OCI-LY7 (cell line): ENCODE data around the gene SPAST. TPM values are rescaled to one million over a fixed set of nuclear protein-coding genes. Genes with fewer than 3 reads are reported as not detected.

Experiments
- BruUV-seq: library from RNA; stranded (reverse); fragments of 400-500 nt; replicated peaks from 2 replicates; lab custom pipeline; 2021; lab: Mats Ljungman, UMichigan
- CTCF ChIA-PET: fragments of 300-600 bp; sonication (Branson Sonifier 250); formaldehyde crosslinking; loops from one replicate; lab custom pipeline; 2022; ENCODE audit warnings: antibody characterized with exemption; ENCODE audit not compliant: unreplicated experiment; lab: Charles Lee
- POLR2A ChIA-PET: fragments of 300-600 bp; sonication (Branson Sonifier 250); formaldehyde crosslinking; loops from one replicate; lab custom pipeline; 2022; ENCODE audit warnings: antibody characterized with exemption; lab: Charles Lee
- DNase-seq: peaks from one replicate; pipeline ENCODE4 v3.0.0-alpha.2; 2015; ENCODE audit warnings: low spot score
- H2AFZ ChIP-seq: fragments of 200-600 bp; sonication (generic), shearing (Covaris generic); 2 replicates; pipeline ENCODE4 v1.6.1; 2014; ENCODE audit warnings: mild to moderate bottlenecking, antibody characterized with exemption, low read length, moderate library complexity
- H3K27ac ChIP-seq: fragments of 200-600 bp; sonication (generic); 2 replicates; pipeline ENCODE4 v1.5.1; 2014; ENCODE audit warnings: mixed run types, low read depth, mild to moderate bottlenecking, moderate library complexity, low read length, inconsistent platforms; ENCODE audit not compliant: poor library complexity, severe bottlenecking
- H3K36me3 ChIP-seq: fragments of 200-600 bp; sonication (generic); 2 replicates; pipeline ENCODE4 v1.6.1; 2014; ENCODE audit warnings: mild to moderate bottlenecking, antibody characterized with exemption, low read length, moderate library complexity, mixed read lengths; ENCODE audit not compliant: insufficient read depth
- H3K4me1 ChIP-seq: fragments of 200-600 bp; sonication (generic); 2 replicates; pipeline ENCODE4 v1.5.1; 2014; ENCODE audit warnings: mild to moderate bottlenecking, low read length; ENCODE audit not compliant: insufficient read depth, poor library complexity, severe bottlenecking
- H3K4me2 ChIP-seq: fragments of 200-600 bp; sonication (generic); 2 replicates; pipeline ENCODE4 v1.6.1; 2014; ENCODE audit warnings: mild to moderate bottlenecking, low read length
- H3K4me3 ChIP-seq: fragments of 200-600 bp; sonication (generic); 2 replicates; pipeline ENCODE4 v1.5.1; 2014; ENCODE audit warnings: mild to moderate bottlenecking, low read depth, low read length; ENCODE audit not compliant: poor library complexity, severe bottlenecking
- H3K79me2 ChIP-seq: fragments of 200-600 bp; sonication (generic); 2 replicates; pipeline ENCODE4 v1.6.1; 2016; ENCODE audit warnings: low read depth, mild to moderate bottlenecking, low read length, moderate library complexity, mixed read lengths; ENCODE audit not compliant: insufficient read depth
- H3K9me2 ChIP-seq: fragments of 200-600 bp; sonication (generic); 2 replicates; pipeline ENCODE4 v1.6.1; 2016; ENCODE audit warnings: mild to moderate bottlenecking, low read length, mixed read lengths; ENCODE audit not compliant: insufficient read depth
- H3K9me3 ChIP-seq: fragments of 200-600 bp; sonication (generic); 2 replicates; pipeline ENCODE4 v1.6.1; 2014; ENCODE audit warnings: mild to moderate bottlenecking, mixed run types, low read length, mixed read lengths
- H4K20me1 ChIP-seq: fragments of 200-600 bp; sonication (generic); 2 replicates; pipeline ENCODE4 v1.6.1; 2014; ENCODE audit warnings: mild to moderate bottlenecking, antibody characterized with exemption, low read length, moderate library complexity, mixed read lengths; ENCODE audit not compliant: insufficient read depth
- EZH2phosphoT487 ChIP-seq: fragments of 200-600 bp; sonication (generic); IDR thresholded peaks from 2 replicates; pipeline ENCODE4 v1.6.1; 2018; ENCODE audit warnings: low read depth, borderline replicate concordance, mild to moderate bottlenecking, mixed run types, antibody characterized with exemption, low read length, moderate library complexity, mixed read lengths
- intact Hi-C: fragments of 100-400 bp; cut with micrococcal nuclease; formaldehyde crosslinking; loops from one replicate; pipeline ENCODE4 v1.10.0; 2022; ENCODE audit not compliant: unreplicated experiment
- total RNA-seq, 2 experiments: library from RNA; depleted of rRNA in 1 of 2; stranded (reverse); fragments of >200 nt in 1 of 2; shearing (Covaris generic) in 1 of 2; gene quantifications; 2 replicates each; pipeline ENCODE4 v1.2.3, GENCODE V29; 2014 to 2022
- TF ChIP-seq, protein P1 (sequence below): fragments of 200-600 bp; sonication (generic); conservative IDR thresholded peaks from 2 replicates; pipeline ENCODE4 v1.5.1; 2014; ENCODE audit warnings: mild to moderate bottlenecking, antibody characterized with exemption, low read length, moderate library complexity, mixed read lengths

Gene SPAST
- total RNA-seq, 2 experiments from 2014 or later = 26.4 to 30.0 TPM

DNA sequence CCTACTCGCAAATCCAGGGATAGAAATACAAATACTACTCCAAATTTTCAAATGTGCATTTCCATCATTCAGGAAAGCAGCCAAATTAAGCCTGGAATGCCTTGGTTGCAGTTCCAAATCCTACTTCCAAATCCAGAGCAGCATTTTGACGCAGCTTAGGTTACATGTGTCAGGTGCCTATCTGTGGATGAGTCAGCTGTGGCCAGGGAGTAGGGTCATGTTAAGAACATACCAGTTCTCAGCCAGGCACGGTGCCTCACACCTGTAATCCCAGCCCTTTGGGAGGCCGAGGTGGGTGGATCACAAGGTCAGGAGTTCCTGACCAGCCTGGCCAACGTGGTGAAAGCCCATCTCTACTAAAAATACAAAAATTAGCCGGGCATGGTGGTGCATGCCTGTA lies 119.3 kb downstream of the SPAST start:
- DNase-seq = no peak
- Histone ChIP-seq H3K4me2 (no peak overlapping the region), H3K36me3 (peaks cover 61% of the 10 kb centered on the region), H2AFZ (no peak overlapping the region), H3K4me1 (no peaks in the 10 kb centered on the region), H4K20me1 (no peaks in the 10 kb centered on the region), H3K9me2 (no peaks in the 10 kb centered on the region), H3K79me2 (no peaks in the 10 kb centered on the region; the same call in 1 of the 2 replicates), H3K4me3 (no peak overlapping the region), H3K27ac (no peak overlapping the region), H3K9me3 (no peaks in the 10 kb centered on the region)
- TF ChIP-seq EZH2phosphoT487 = no peak
- TF ChIP-seq, protein P1, sequence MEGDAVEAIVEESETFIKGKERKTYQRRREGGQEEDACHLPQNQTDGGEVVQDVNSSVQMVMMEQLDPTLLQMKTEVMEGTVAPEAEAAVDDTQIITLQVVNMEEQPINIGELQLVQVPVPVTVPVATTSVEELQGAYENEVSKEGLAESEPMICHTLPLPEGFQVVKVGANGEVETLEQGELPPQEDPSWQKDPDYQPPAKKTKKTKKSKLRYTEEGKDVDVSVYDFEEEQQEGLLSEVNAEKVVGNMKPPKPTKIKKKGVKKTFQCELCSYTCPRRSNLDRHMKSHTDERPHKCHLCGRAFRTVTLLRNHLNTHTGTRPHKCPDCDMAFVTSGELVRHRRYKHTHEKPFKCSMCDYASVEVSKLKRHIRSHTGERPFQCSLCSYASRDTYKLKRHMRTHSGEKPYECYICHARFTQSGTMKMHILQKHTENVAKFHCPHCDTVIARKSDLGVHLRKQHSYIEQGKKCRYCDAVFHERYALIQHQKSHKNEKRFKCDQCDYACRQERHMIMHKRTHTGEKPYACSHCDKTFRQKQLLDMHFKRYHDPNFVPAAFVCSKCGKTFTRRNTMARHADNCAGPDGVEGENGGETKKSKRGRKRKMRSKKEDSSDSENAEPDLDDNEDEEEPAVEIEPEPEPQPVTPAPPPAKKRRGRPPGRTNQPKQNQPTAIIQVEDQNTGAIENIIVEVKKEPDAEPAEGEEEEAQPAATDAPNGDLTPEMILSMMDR = no peak
- ChIA-PET CTCF (no interaction called here), POLR2A (interaction anchor here (0.7 kb wide), 1 partner anchor 18 kb away, joined by 4 read pairs; no protein-coding TSS in a partner anchor)
- no TSS peak for BruUV-seq
- intact Hi-C loops = no loop called here

DNA sequence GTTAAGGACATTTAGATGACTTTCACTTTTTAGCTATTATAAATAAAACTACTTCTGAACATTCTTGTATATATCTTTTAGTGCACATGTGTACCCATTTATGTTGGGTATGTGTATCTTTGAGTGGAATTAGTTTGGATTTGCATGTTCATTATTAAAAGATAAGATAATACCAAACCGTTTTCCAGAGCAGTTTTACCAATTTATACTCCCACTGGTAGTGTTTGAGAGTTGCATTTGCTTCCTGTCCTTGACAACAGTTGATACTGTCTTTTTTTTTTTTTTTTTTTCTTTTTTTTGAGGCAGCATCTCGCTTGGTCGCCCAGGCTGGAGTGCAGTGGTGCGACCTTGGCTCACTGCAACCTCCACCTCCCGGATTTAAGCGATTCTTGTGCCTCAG lies 125.7 kb downstream of the SPAST start:
- no TSS peak for BruUV-seq
- Histone ChIP-seq H3K36me3 (peaks cover 64% of the 10 kb centered on the region), H3K9me2 (no peaks in the 10 kb centered on the region), H3K4me3 (no peak overlapping the region), H3K79me2 (no peaks in the 10 kb centered on the region), H3K9me3 (no peaks in the 10 kb centered on the region), H3K4me2 (no peak overlapping the region), H3K4me1 (no peaks in the 10 kb centered on the region), H2AFZ (no peak overlapping the region), H3K27ac (no peak overlapping the region), H4K20me1 (no peaks in the 10 kb centered on the region)
- POLR2A ChIA-PET = no interaction called here
- CTCF ChIA-PET = no interaction called here
- intact Hi-C loops = no loop called here
- TF ChIP-seq, protein P1 = no peak
- no peak for TF ChIP-seq EZH2phosphoT487
- no peak for DNase-seq

DNA sequence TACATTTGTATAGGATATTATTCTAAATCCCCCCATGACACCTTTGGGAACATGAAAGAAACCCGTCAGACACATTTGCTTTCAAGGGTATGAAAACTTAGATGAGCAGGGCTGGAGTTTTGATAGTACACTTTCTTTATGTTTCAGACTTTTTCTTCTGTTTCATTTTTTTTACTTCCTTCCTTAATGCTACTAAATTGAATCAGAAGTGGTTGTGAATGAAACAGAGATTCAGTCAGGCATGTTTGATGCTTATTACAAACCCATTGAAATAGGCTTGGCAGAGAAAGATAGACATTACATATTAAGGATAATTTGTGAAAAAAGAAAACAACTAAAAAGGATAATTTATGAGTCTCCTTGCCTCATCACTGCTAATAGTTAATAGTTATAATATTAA lies 129.1 kb downstream of the SPAST start:
- no peak overlapping the region for H3K4me3 ChIP-seq
- intact Hi-C loops = no loop called here
- no peak for DNase-seq
- CTCF ChIA-PET = no interaction called here
- no peaks in the 10 kb centered on the region for H3K4me1 ChIP-seq
- no peaks in the 10 kb centered on the region for H3K9me3 ChIP-seq
- H3K9me2 ChIP-seq = no peaks in the 10 kb centered on the region
- H3K4me2 ChIP-seq = no peak overlapping the region
- no TSS peak for BruUV-seq
- H4K20me1 ChIP-seq = no peaks in the 10 kb centered on the region
- H2AFZ ChIP-seq = no peak overlapping the region
- H3K79me2 ChIP-seq = no peaks in the 10 kb centered on the region
- POLR2A ChIA-PET = no interaction called here
- H3K36me3 ChIP-seq = peaks cover 48% of the 10 kb centered on the region
- TF ChIP-seq, protein P1 = no peak
- no peak for TF ChIP-seq EZH2phosphoT487
- no peak overlapping the region for H3K27ac ChIP-seq
